Astrocyte of the cerebellum (primary cell): ENCODE results near the gene FASLG.
"Not testable (repeated sequence)": the region's sequence is repeated elsewhere in the genome, so short reads cannot be mapped to it uniquely, and the experiment has no call there.

Source experiments
- DNase-seq: peaks from one replicate; pipeline ENCODE4 v3.0.0-alpha.2; 2011; ENCODE audit warnings: low read depth
- H3K4me3 ChIP-seq: 2 replicates; pipeline ENCODE4 v1.5.1; 2011; ENCODE audit warnings: mild to moderate bottlenecking, low read depth, low read length, moderate library complexity
- in situ Hi-C: cut with HindIII; loops from 2 replicates; pipeline ENCODE4 v1.10.0; 2017; ENCODE audit warnings: low sequenced_read_pairs
- TF ChIP-seq, protein P1 (sequence below): IDR thresholded peaks from 2 replicates; pipeline ENCODE4 v1.5.1; 2012; ENCODE audit warnings: low read length, low read depth, moderate library complexity, mild to moderate bottlenecking; ENCODE audit errors: missing control alignments

FASLG gene

DNA sequence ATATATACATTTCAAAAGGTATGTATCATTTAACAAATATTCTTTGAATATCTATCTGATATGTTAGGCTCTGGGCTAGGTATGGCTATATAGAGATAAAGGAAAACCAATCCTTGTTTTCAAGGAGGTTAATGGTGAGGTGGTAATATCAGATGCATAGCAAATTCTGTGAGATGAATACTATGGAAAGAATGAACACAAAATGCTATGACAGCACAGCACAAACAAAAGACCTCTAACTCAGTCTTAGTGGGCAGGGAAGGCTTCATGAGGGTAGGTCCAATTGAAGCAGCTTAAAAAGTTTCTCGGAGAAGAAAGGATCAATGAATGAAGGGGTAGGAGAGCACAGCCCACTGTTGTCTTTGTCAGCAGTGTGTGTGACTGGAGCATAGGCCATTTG, 27.2 kb downstream of the FASLG start:
- H3K4me3 ChIP-seq, result no peak overlapping the region
- TF ChIP-seq, protein P1, sequence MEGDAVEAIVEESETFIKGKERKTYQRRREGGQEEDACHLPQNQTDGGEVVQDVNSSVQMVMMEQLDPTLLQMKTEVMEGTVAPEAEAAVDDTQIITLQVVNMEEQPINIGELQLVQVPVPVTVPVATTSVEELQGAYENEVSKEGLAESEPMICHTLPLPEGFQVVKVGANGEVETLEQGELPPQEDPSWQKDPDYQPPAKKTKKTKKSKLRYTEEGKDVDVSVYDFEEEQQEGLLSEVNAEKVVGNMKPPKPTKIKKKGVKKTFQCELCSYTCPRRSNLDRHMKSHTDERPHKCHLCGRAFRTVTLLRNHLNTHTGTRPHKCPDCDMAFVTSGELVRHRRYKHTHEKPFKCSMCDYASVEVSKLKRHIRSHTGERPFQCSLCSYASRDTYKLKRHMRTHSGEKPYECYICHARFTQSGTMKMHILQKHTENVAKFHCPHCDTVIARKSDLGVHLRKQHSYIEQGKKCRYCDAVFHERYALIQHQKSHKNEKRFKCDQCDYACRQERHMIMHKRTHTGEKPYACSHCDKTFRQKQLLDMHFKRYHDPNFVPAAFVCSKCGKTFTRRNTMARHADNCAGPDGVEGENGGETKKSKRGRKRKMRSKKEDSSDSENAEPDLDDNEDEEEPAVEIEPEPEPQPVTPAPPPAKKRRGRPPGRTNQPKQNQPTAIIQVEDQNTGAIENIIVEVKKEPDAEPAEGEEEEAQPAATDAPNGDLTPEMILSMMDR, result no peak
- DNase-seq, result no peak
- in situ Hi-C loops, result no loop called here

DNA sequence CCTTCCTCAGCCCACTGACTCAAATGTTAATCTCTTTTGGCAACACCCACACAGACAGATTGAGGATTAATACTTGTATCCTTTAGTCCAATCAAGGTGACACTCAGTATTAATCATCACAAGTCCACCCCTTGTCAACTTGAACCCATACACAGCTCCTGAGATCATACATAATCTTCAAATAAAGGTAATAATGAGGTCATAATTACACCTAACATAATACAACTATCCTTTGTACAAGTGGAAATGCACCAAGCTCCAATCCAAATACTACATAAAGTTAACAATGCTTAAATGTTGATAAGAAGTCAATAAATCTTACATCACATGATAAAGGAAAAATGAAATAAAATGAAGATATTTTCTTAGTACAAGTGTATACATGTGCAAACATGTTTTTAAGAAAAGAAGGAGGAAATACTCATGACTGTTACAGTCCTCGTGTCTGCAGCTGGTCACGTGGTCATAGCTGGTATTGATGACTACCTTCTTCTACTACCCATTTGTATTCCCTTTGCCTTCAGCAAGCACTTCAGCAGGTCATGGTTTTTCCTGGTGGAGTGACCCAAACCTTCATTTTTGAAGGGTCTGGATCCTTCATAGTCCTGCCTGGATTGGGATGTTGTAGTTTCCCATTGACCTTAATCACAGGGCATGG, 29.7 kb downstream of the FASLG start:
- in situ Hi-C loops, DNase-seq, H3K4me3 ChIP-seq: not testable (repeated sequence)

DNA sequence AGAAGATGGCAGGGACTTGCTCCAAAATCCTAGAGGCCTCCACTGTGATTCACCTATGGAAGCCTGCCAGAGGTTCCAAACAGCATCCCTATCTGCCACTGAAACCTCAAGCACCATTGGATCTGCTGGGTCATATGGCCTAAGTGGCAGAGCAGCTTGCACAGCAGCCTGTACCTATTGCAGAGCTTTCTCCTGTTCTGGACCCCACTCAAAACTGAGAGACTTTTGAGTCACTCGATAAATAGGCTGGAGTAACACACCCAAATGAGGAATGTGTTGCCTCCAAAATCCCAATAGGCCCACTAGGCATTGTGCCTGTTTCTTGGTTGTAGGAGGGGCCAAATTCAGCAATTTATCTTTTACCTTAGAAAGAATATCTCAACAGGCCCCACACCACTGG, 32.0 kb downstream of the FASLG start:
- DNase-seq, in situ Hi-C loops: not testable (repeated sequence)

DNA sequence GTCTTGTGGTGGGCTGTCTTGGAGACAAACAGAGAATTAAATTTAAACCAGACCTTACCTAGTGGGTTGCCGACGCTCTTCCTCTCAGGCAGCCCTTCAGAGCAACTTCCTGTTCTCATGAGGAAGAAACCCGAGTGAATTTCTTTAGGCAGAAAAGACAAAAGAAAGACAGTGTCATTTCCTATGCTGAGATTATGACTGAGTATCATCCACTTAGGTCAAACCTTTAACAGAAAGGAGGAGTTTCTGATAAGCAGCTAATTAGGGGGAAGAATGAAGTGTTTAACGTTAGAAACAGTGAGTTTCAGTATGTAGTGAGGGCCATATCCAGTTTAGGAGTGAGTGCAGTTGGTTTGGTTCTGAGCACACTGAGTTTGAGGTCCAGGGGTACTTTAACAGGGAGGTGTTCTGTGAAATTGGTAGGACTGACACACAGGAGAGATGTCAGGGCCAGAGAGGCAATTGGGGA, 38.7 kb downstream of the FASLG start:
- in situ Hi-C loops, result no loop called here
- TF ChIP-seq, protein P1, result no peak
- H3K4me3 ChIP-seq, result no peak overlapping the region
- DNase-seq, result no peak

More for the DNA sequence above, 32.0 kb downstream of the FASLG start:
- not testable (repeated sequence) for H3K4me3 ChIP-seq

DNA sequence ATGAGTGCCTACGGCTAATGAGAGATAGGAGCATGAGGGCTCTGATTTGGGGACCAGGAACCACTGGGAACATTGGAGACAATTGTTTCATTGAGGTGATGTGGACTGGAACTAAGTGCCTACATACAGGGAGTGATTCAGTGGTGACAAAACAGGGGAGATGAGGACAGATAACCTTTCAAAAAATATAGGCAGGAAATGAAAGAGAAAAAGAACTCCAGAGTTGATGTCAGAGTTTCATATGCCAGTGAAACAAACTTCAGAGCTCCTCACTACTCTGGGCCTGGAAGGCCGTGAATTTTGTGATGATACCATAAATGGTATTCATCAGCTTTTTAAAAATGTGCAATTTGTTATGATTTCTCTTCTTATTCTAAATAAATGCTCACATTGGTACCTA, 39.3 kb downstream of the FASLG start:
- DNase-seq, result no peak
- in situ Hi-C loops, result no loop called here
- TF ChIP-seq, protein P1, result no peak
- H3K4me3 ChIP-seq, result no peak overlapping the region

DNA sequence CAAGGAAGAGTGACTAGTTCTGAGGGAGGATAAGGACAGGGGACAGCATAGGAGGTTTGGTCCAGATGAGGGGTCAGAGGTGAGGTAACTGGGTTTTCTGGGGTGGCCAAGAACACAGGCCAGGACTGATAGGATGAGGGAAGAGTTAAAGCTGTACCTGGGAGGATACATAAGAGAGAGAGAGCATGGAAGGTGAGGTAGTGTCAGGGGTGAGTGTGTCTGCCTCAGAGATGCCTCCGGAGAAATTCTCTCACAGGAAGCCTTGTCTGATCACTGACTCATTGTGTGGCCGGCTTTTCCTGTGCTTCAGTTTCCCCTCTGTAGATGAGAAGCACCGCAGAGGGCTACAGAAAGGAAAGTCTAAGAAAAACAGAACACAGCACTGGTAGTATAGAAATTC, 40.2 kb downstream of the FASLG start:
- in situ Hi-C loops, result no loop called here
- H3K4me3 ChIP-seq, result no peak overlapping the region
- TF ChIP-seq, protein P1, result no peak
- peak; percentile 8 for DNase-seq

DNA sequence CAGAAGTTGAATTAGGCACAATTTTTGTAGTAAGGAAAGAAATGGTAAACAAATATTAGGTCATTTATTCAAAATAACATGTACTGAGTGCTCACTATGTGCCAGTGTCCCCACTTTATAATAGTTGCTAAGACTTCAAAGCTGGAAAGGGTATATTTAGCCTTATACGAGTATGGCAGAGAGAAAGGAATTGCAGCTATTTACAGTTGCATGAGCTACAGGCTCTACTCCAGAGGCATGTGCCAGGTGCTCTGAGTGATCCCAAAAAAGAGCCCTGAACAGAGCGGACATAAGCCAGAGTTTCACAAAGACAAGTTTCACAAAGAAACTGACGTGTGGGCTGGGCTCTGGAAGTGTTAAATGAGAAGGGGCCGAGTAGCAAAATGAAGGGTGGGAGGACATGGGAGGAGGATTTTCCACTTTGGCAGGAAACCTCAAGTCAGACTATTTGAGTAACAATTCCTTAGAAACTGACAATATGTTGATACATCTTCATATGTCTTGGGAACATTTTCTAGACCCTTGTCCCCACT, 40.9 kb downstream of the FASLG start:
- no peak overlapping the region for H3K4me3 ChIP-seq
- no peak for DNase-seq
- in situ Hi-C loops, result no loop called here
- TF ChIP-seq, protein P1, result no peak
